ENCODE results near the gene CD36. TPM values are rescaled to one million over a fixed set of nuclear protein-coding genes. Genes with fewer than 3 reads are reported as not detected.

CD36 gene
- total RNA-seq, 3 donors from 2014 or later = 0.42 to 0.87 (median 0.68) TPM

DNA sequence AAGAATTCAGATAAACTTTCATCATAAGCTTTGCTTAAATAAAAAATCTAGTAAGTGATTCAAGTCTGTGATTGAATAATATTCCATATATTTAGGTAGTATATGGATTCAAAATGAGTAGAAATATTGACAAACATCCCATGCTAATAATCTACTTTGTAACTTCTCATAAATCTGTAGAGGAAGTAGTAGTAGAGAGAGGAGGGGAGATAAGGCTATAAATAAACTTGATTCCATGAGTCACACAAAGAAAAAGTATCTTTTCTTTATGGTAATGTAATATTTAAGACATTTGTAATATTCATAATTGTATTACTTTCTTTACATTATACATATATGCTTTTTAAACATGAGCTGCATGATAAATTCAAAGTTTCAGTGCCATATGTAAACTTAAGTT is 25.6 kb upstream of the CD36 start:
- ATAC-seq (no peak), DNase-seq (no peak)
- H3K4me3 Mint-ChIP-seq = no peak overlapping the region
- no peaks in the 10 kb centered on the region for H3K27me3 Mint-ChIP-seq (ENCODE audit: low read depth)
- no peaks in the 10 kb centered on the region for H3K4me1 Mint-ChIP-seq (ENCODE audit: low read depth)
- H3K9me3 Mint-ChIP-seq = no peaks in the 10 kb centered on the region
- H3K36me3 Mint-ChIP-seq (ENCODE audit: insufficient read depth) = no peaks in the 10 kb centered on the region

DNA sequence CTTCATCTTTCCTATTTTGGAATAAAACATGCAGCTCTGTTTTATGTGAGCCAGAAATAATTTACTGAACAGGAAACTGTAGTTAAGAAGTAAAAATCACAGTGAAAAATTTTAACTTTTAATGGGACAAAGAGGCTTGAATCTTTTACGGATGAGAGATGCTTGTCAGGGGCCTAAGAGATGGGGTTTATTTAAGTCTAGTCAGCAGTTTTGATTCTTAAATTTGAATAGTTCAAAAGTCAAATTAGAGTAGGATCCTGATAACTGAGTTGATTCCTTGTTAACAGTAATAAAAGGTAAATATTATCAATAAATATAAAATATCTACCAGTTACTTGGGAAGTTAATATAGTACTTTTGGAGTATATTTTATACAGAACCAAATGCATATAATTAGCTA is 24.9 kb upstream of the CD36 start:
- Mint-ChIP-seq H3K36me3 (ENCODE audit: insufficient read depth) (no peaks in the 10 kb centered on the region), H3K4me3 (no peak overlapping the region), H3K27me3 (ENCODE audit: low read depth) (no peaks in the 10 kb centered on the region), H3K9me3 (peaks cover 3% of the 10 kb centered on the region), H3K4me1 (ENCODE audit: low read depth) (no peaks in the 10 kb centered on the region)
- DNase-seq (no peak), ATAC-seq (no peak)

DNA sequence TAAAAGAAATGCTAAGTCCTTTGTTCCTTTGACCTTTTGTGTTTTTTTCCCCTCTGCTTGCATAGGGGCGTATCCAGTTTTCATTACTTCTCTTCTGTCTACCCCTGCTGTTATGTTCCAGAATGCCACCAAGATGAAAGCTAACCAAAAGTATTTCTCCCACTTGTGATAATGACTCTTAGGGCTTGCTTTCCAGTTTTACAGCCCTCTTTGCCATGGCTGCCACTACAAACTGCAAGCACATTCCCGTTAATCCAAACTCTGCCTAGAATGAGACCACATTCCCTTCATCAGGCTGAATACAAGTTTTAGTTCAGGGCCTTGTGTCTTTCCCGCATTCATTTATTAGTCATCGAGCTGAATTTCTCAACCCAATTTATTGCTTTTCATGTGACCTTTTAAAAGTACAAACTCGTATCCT is 23.6 kb upstream of the CD36 start:
- Mint-ChIP-seq H3K27me3 (ENCODE audit: low read depth) (no peaks in the 10 kb centered on the region), H3K4me3 (no peak overlapping the region), H3K4me1 (ENCODE audit: low read depth) (no peaks in the 10 kb centered on the region), H3K9me3 (peaks cover 4% of the 10 kb centered on the region), H3K36me3 (ENCODE audit: insufficient read depth) (no peaks in the 10 kb centered on the region)
- ATAC-seq (no peak), DNase-seq (no peak)

DNA sequence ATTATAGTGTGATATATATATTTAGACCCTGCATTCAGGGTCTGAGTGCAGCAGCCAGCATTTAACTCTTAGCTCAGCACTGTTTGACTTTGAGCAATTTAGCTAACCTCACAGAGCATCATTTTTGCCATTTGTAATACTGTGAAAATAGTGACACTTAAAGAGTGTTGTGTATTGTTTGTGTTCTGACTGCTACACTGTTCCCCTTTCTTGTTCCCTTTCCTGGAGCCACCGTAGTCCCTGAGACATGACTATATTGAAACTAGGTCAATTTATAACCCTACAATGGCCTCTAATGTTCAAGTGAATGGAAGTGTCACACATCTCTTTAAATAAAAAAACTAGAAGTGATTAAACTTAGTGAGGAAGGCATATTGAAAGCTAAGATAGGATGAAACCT is 20.3 kb upstream of the CD36 start:
- ATAC-seq (no peak), DNase-seq (no peak)
- no peaks in the 10 kb centered on the region for H3K4me1 Mint-ChIP-seq (ENCODE audit: low read depth)
- no peaks in the 10 kb centered on the region for H3K36me3 Mint-ChIP-seq (ENCODE audit: insufficient read depth)
- no peak overlapping the region for H3K4me3 Mint-ChIP-seq
- peaks cover 4% of the 10 kb centered on the region for H3K9me3 Mint-ChIP-seq
- H3K27me3 Mint-ChIP-seq (ENCODE audit: low read depth) = no peaks in the 10 kb centered on the region

DNA sequence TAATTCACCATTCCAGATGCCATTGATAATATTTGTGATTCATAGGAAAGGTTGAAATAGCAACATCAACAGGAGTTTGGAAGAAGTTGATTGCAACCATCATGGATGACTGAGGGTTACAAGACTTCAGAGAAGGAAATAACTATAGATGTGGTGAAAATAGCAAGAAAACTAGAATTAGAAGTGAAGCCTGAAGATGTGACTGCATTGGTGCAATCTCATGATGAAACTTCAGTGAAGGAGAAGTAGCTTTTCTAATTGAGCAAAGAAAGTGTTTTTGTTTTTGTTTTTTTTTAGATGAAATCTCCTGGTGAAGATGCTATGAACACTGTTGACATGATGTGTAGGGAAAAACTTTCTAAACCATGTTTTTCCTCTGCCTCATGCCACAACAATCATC is 18.7 kb upstream of the CD36 start:
- DNase-seq (no peak), ATAC-seq (no peak)
- H3K4me3 Mint-ChIP-seq = no peak overlapping the region
- H3K4me1 Mint-ChIP-seq (ENCODE audit: low read depth) = no peaks in the 10 kb centered on the region
- H3K36me3 Mint-ChIP-seq (ENCODE audit: insufficient read depth) = no peaks in the 10 kb centered on the region
- peaks cover 4% of the 10 kb centered on the region for H3K9me3 Mint-ChIP-seq
- no peaks in the 10 kb centered on the region for H3K27me3 Mint-ChIP-seq (ENCODE audit: low read depth)

DNA sequence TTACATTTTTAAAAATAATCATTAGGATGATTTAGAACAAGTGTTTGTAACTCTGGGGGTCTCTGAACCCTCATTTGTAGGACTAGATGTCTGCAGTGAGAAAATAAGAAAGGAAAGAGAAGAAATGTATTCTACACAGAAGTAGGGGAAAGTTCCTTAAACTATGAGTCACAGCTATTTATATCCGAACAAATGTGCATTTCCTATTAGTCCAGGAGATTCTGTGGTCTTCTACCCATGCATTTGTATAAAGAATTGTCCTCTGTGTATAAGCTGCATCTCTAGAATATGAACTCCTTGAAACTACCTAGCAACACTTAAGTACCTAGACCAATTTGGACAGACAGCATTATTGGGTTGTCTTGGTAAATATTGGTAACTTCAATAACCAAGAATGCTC is 15.9 kb upstream of the CD36 start:
- no peaks in the 10 kb centered on the region for H3K36me3 Mint-ChIP-seq (ENCODE audit: insufficient read depth)
- no peaks in the 10 kb centered on the region for H3K27me3 Mint-ChIP-seq (ENCODE audit: low read depth)
- ATAC-seq (no peak), DNase-seq (no peak)
- H3K4me1 Mint-ChIP-seq (ENCODE audit: low read depth) = no peaks in the 10 kb centered on the region
- H3K4me3 Mint-ChIP-seq = no peak overlapping the region
- peaks cover 7% of the 10 kb centered on the region for H3K9me3 Mint-ChIP-seq

DNA sequence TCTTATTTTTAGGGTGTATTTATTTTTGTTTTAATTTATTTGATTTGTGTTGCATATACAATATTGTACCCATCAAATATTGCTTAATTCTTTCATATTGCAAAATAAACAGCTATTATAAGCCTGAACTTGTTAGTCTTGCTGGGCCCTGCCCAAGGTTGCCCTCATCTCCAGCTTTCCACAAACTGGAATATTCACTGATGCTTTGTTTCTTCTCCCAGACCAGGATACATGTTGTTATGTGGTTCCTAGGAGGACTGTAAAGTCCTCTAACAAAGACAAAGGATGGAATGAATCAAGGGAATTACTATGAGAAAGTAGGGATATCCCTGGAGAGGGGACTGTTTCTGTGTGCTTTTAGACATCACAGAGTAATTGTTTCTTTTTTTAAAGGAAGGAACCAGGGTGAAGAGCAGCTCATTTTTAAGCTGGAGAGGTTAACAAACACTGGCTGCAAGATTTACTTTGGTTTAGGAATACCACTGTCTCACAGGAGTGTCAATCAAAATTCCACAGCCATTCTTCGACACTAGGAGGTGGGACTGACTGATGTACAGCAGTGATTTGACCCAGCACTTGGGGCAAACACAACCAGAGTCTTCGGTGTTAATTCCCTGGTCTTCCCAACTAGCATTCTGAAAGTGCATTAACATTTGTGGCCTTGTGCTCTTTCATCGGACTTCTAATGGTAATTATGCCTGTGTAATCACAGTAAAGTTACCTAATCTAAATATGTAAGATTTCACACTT is 14.8 kb upstream of the CD36 start:
- H3K36me3 Mint-ChIP-seq (ENCODE audit: insufficient read depth) = no peaks in the 10 kb centered on the region

DNA sequence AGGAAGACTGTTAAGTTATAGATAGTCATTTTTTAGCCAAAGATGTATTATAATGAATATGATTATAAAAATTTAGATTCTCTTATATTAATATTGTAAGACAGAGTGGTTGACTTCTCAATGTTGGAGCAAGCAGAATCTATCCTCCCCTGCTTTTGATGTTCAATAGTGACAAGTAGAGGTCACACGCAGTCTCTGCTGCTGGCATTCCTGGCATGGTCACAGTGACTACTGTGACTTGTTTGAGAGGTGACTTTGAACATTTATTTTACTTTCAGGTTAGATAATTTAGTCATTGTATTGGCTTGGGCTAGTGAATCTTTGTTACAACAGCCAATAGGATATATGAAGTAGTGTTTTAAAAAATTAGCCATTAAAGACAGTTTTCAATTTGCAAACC is 13.7 kb upstream of the CD36 start:
- Mint-ChIP-seq H3K4me3 (no peak overlapping the region), H3K9me3 (peaks cover 3% of the 10 kb centered on the region), H3K4me1 (ENCODE audit: low read depth) (no peaks in the 10 kb centered on the region), H3K36me3 (ENCODE audit: insufficient read depth) (no peaks in the 10 kb centered on the region), H3K27me3 (ENCODE audit: low read depth) (no peaks in the 10 kb centered on the region)
- ATAC-seq = no peak
- no peak for DNase-seq

More for the DNA sequence above, 14.8 kb upstream of the CD36 start:
- ATAC-seq = no peak
- H3K9me3 Mint-ChIP-seq = peaks cover 3% of the 10 kb centered on the region
- no peaks in the 10 kb centered on the region for H3K4me1 Mint-ChIP-seq (ENCODE audit: low read depth)
- no peak for DNase-seq
- H3K4me3 Mint-ChIP-seq = no peak overlapping the region
- no peaks in the 10 kb centered on the region for H3K27me3 Mint-ChIP-seq (ENCODE audit: low read depth)

DNA sequence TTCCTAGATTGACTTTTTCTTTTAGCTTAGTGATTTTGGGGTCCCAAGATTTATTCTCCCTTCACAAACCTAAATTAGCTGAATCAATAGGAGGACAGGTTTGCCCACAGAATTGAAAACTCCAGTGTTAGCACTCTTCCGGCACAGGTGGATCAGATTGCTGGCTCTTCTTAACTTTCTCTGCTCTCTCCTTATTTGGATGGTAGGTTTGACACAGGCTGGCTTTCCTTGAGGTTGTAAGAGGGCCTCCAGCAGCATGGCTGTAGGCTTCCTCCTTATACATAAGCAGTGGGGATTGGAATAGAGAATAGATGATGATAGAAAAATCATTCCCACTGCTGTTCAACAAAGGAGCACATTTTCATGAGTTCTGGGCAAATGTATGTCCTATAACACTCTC is 9.4 kb upstream of the CD36 start:
- no peak overlapping the region for H3K4me3 Mint-ChIP-seq
- peaks cover 3% of the 10 kb centered on the region for H3K9me3 Mint-ChIP-seq
- H3K4me1 Mint-ChIP-seq (ENCODE audit: low read depth) = no peaks in the 10 kb centered on the region
- H3K27me3 Mint-ChIP-seq (ENCODE audit: low read depth) = no peaks in the 10 kb centered on the region
- no peaks in the 10 kb centered on the region for H3K36me3 Mint-ChIP-seq (ENCODE audit: insufficient read depth)
- DNase-seq (no peak), ATAC-seq (no peak)

DNA sequence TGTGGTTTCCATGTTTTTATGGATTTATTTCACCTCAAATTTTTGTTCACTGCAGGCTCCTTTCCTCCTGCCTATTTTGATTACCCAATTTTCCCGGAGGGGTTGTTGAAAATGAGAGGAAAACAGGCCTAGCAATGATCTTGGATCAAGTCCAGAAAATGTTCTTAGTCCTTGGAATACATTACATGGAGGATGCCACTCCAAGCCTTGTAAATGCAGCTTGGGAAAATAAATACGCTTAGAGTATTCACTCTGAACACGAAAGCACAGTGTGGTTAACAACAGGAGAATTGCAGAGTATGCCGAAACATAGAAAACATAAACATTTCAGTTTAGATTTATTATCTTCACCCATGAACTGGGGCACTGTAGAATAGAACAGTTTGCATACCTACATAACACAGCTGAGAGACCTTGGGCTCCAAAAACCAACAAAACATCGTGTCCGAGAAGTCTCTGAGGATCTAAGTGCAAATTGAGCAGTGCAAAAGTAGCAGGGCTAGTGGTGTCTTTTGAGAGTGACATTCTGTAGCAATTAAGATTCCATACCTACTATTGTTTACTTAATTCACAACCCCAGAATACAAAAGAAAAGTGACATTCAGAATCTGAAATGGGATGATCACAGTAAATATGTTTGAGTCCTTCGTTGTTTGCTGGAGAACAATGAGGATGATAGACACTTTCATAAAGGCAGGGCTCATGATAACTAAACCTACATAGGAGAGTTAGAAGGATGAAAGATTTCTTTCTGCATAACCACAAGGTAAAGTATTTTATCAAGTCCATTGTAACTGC is 7.6 kb upstream of the CD36 start:
- no peak overlapping the region for H3K4me3 Mint-ChIP-seq
- DNase-seq (no peak), ATAC-seq (no peak)
- peaks cover 8% of the 10 kb centered on the region for H3K9me3 Mint-ChIP-seq
- no peaks in the 10 kb centered on the region for H3K4me1 Mint-ChIP-seq (ENCODE audit: low read depth)
- H3K27me3 Mint-ChIP-seq (ENCODE audit: low read depth) = no peaks in the 10 kb centered on the region
- no peaks in the 10 kb centered on the region for H3K36me3 Mint-ChIP-seq (ENCODE audit: insufficient read depth)

DNA sequence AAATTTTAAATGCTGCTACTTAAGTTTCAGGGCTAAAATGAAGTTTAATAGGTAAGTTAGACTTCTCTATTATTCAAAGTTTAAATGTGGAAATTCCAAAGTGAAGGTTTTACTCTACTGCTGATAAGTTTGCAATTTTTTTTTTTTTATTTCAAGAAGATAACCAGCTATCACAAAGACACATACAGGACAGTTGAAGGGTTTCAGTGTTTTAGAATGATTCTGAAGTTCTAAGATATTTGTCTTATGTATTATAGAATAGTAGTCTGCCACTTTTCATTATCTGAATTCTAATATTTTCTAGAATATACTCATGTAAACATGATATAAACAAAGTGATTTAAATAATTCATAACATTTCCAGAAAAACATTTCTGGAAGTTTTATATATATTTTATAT is 7.0 kb upstream of the CD36 start:
- H3K36me3 Mint-ChIP-seq (ENCODE audit: insufficient read depth) = no peaks in the 10 kb centered on the region
- DNase-seq (no peak), ATAC-seq (no peak)
- no peaks in the 10 kb centered on the region for H3K27me3 Mint-ChIP-seq (ENCODE audit: low read depth)
- no peak overlapping the region for H3K4me3 Mint-ChIP-seq
- peaks cover 8% of the 10 kb centered on the region for H3K9me3 Mint-ChIP-seq
- H3K4me1 Mint-ChIP-seq (ENCODE audit: low read depth) = no peaks in the 10 kb centered on the region

DNA sequence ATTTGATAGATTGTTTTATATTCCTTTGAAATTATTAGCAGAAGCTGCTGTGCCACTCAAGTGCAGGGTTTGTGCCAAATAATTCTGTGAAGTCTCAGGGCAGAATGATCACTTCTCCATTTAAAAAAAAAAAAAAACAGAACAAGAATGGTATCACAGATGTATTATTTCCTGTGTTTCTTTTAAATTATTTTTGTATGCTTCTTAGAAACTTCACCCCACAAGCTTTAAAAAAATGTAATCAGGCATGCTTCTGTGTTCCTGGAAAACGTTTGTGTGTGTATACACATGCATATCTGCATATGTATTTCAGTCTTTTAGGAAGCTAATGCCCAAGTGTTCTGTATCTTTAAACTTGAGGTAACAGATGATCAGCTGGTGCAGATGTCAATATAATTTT is 6.3 kb upstream of the CD36 start:
- Mint-ChIP-seq H3K9me3 (peaks cover 5% of the 10 kb centered on the region), H3K4me1 (ENCODE audit: low read depth) (no peaks in the 10 kb centered on the region), H3K27me3 (ENCODE audit: low read depth) (no peaks in the 10 kb centered on the region), H3K36me3 (ENCODE audit: insufficient read depth) (no peaks in the 10 kb centered on the region), H3K4me3 (no peak overlapping the region)
- no peak for DNase-seq
- ATAC-seq = no peak

DNA sequence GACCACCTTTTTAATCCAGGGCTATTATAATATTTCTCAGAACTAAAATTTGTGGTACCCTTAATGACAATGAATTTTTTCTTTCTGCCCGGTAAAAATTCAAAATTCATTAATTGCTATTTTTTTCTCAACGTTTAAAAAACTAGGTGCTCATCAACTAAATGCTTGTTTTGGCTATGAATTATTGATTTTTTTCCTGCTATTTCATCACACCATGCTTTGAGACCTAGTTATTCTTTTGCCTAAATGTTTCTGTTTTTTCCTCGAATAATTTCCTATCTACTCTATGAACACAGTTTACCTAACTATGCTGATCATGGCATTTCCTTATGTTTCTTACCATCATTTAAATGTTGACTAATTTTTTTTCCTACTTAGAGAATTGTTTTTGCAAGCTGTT is 5.6 kb upstream of the CD36 start:
- no peak for DNase-seq
- Mint-ChIP-seq H3K27me3 (ENCODE audit: low read depth) (no peaks in the 10 kb centered on the region), H3K4me1 (ENCODE audit: low read depth) (no peaks in the 10 kb centered on the region), H3K9me3 (peaks cover 5% of the 10 kb centered on the region), H3K4me3 (no peak overlapping the region), H3K36me3 (ENCODE audit: insufficient read depth) (no peaks in the 10 kb centered on the region)
- ATAC-seq = no peak

DNA sequence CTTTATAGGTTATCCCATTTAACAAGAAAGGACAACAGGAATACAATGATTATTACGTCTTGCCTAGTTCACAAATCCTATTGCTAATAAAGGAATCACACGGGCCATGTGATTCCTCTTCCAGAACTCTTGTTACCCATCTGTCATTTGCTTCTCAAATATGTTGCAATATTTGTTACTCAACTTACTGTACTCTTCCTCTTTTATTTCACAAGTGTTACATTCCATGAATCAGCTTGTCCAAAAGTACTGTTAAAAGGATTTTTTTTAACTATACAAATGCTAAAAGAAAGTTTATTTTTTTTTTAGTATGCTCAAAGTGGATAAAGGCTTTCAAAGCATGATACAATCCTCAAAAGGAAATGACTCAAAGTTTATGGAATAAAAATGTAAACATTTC is 3.9 kb upstream of the CD36 start:
- Mint-ChIP-seq H3K9me3 (peaks cover 5% of the 10 kb centered on the region), H3K4me1 (ENCODE audit: low read depth) (no peaks in the 10 kb centered on the region), H3K36me3 (ENCODE audit: insufficient read depth) (no peaks in the 10 kb centered on the region), H3K4me3 (no peak overlapping the region), H3K27me3 (ENCODE audit: low read depth) (no peaks in the 10 kb centered on the region)
- ATAC-seq (no peak), DNase-seq (no peak)

DNA sequence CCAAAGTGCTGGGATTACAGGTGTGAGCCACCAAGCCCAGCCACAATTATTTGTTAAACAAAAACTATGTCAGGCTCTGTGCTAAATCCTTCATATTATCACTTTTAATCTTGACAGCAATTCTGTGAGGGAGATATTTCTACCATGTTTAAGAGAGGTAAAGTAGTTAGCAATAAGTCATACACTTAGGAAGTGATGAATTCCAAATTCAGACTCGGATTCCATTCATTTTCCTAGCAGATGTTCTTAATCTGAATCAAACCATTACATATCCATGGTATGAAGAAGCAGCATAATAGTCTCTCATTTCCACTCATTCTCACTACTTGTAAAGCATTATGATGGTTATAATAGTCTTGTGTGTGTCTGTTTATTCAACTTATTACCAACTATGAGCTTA is 2.9 kb upstream of the CD36 start:
- Mint-ChIP-seq H3K4me3 (no peak overlapping the region), H3K4me1 (ENCODE audit: low read depth) (no peaks in the 10 kb centered on the region), H3K27me3 (ENCODE audit: low read depth) (no peaks in the 10 kb centered on the region), H3K36me3 (ENCODE audit: insufficient read depth) (no peaks in the 10 kb centered on the region), H3K9me3 (peaks cover 5% of the 10 kb centered on the region)
- no peak for ATAC-seq
- no peak for DNase-seq

Measured in activated T-cell treated with anti-CD3 and anti-CD28 coated beads, Interleukin-2, amount 50 U/mL, for 4 hours (primary cell).